GM13977 (cell line): ENCODE measurements around the gene NHLRC1.
"Not testable (repeated sequence)": the region's sequence is repeated elsewhere in the genome, so short reads cannot be mapped to it uniquely, and the experiment has no call there.

Experiments used
- DNase-seq: peaks from one replicate; pipeline ENCODE4 v3.0.0; 2012; ENCODE audit warnings: low spot score
- CTCF ChIP-seq: IDR thresholded peaks from 2 replicates; pipeline ENCODE4 v1.5.1; 2012; ENCODE audit warnings: mild to moderate bottlenecking, control low read depth; ENCODE audit not compliant: insufficient read depth; ENCODE audit errors: extremely low read depth, missing control alignments
- in situ Hi-C: fragments of 300-500 bp; cut with MboI; formaldehyde crosslinking; loops from one replicate; pipeline ENCODE4 v1.12.0; 2022; ENCODE audit warnings: low sequenced_read_pairs, low pct_unique_long_range_greater_than_20kb, mixed read lengths, inconsistent platforms; ENCODE audit not compliant: unreplicated experiment

Gene NHLRC1

GRCh38 chr6:18151801-18152200 is 29.3 kb upstream of the NHLRC1 start:
- in situ Hi-C loops: no loop called here
- TF ChIP-seq CTCF: no peak
- no peak for DNase-seq

DNA sequence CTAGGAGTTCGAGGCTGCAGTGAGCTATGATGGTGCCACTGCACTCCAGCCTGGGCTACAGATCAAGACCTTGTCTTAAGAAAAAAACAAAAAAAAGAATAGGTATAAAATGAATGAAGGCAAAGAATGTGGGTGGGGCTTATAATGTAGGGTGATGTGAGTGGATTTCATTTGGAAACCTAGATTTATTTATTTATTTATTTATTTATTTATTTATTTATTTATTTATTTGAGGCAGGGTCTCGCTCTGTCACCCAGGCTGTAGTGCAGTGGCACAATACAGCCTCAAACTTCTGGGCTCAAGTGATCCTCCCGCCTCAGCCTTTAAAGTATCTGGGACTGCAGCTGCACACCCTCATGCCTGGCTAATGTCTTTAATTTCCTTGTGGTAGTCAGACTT is 28.9 kb upstream of the NHLRC1 start:
- in situ Hi-C loops, DNase-seq: not testable (repeated sequence)

DNA sequence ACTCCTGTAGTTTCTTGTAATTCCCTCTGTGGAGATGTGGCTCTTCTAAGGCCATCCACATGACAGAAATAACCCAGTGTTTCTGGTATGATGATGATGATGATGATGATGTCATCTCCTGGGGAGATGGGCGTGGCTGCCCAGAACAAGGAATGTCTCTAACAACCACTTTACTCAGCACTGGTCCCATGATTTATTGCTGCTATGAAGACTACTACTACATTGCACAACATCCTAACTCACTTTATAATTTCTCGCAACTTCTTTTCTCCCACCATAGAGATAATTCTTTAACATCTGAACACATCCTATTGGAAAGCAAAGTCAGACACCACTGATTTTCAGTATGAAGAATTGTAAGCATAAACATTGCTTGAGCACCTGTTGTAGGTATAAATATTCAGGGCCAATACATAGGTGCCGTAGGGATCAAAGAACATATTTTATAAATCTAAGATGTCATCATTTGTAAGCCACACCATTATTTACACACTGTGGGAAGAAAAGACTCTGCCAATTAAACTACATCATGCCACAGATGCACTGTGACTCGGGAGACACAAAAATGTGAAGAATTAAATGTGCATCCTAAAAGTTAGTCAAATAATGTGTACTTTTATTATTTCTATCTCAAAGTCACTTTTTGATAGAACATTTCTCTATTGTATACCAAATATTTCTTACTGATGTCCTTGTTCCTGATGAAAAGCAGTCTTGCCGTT is 26.0 kb upstream of the NHLRC1 start:
- no peak for TF ChIP-seq CTCF
- in situ Hi-C loops: no loop called here
- no peak for DNase-seq

DNA sequence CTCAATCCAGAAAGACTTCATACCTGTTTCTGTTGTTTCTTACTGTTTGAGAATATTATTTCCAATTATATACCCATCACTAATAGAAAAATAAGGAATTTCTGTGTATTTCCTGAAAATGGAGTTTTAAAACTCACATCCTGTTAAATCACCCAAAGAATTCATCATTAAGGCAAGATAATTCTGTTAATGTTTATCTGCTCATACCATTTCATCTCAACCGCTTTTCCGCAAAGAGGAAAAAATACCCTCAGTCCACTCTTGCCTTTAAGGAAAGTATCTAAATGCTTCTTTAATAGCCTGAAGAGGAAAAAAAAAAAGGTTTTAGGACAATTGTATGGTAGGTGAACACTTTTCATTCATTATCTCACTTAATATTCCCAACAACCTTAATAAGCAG is 25.1 kb upstream of the NHLRC1 start:
- TF ChIP-seq CTCF: no peak
- no peak for DNase-seq
- in situ Hi-C loops: no loop called here

DNA sequence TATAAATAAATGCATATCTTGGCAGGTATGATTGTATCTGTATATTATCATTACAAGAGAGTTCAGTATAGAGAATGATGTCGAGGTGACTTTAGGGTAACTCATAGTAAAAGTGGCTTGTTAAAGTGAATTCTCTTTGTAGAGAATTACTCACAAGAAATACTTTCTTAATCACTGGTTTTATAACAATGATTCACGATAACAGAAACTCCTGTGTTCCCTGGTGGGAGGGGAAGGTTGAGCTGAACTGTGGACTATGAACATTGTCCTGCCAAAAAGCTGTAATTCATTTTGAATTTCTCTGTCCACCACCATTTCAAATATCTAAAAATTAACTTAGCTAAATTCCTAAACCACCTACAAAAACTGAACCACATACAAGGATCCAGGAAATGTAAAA is 24.7 kb upstream of the NHLRC1 start:
- no peak for DNase-seq
- no peak for TF ChIP-seq CTCF
- in situ Hi-C loops: no loop called here

- no peak for TF ChIP-seq CTCF
- in situ Hi-C loops: no loop called here
- DNase-seq: no peak
Measured at GRCh38 chr6:18142591-18142861, 20.0 kb upstream of the NHLRC1 start.

DNA sequence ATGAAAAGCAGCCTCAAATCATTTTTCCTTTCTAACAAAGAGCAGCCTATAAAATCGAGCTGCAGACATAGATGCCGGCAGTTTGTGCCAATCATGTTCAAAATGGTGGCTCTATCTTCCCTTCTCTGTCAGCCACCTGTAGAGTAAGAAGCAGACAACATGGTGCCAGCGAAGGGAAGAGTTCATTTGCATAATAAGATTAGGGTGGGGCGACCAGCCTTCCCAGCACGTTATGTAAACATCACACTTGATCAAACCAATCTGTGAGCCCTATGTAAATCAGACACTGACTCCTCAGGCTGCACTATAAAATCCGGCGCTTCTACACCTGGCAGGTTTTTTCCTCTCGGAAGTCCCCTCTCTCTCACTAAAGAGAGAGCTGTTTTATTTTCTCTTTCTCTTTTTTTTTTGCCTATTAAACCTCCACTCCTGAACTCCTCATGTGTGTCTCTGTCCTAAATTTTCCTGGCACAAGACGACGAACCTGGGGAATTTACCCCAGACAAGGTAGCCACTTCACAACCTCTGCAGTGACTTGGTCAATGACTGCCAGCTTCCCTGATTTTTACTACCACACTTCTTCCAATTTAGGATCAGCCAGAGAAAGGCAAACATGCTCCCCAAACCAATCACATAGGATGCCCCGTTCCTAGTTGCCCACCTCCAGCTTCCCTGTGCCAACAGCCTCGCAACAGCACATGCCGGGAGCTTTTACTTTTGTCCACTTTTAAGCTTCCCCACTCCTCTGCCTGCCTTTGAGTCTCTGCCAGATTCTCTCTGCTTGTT is 19.5 kb upstream of the NHLRC1 start:
- in situ Hi-C loops: no loop called here
- TF ChIP-seq CTCF: no peak
- no peak for DNase-seq
